Adipocyte (in vitro differentiated cells): ENCODE measurements around the gene CYP27C1.
A peak's percentile ranks its signal among the peaks of the same experiment; 100 is the strongest.

Experiments used
- DNase-seq: peaks from one replicate; pipeline ENCODE4 v3.0.0-alpha.2; 2015; ENCODE audit warnings: low read depth
- H3K27me3 ChIP-seq: replicated peaks from 2 replicates; pipeline ENCODE4 v1.7.0; 2013; ENCODE audit warnings: mild to moderate bottlenecking, low read length, moderate library complexity; ENCODE audit not compliant: control insufficient read depth, insufficient read depth
- H3K36me3 ChIP-seq: 2 replicates; pipeline ENCODE4 v1.7.0; 2013; ENCODE audit warnings: low read length, mild to moderate bottlenecking, moderate library complexity; ENCODE audit not compliant: control insufficient read depth, insufficient read depth, severe bottlenecking
- H3K4me1 ChIP-seq: 2 replicates; pipeline ENCODE4 v1.7.0; 2013; ENCODE audit warnings: mild to moderate bottlenecking, low read length, moderate library complexity; ENCODE audit not compliant: control insufficient read depth, insufficient read depth
- H3K4me3 ChIP-seq: 2 replicates; pipeline ENCODE4 v1.7.0; 2013; ENCODE audit warnings: mild to moderate bottlenecking, low read length, moderate library complexity
- H3K9ac ChIP-seq: 2 replicates; pipeline ENCODE4 v1.7.0; 2013; ENCODE audit warnings: mild to moderate bottlenecking, low read length, moderate library complexity
- H3K9me3 ChIP-seq: 2 replicates; pipeline ENCODE4 v1.7.0; 2013; ENCODE audit warnings: mild to moderate bottlenecking, low read length, moderate library complexity; ENCODE audit not compliant: control insufficient read depth

The CYP27C1 gene

GRCh38 chr2:127188797-127189196 is 31.3 kb downstream of the CYP27C1 start:
- no peak for DNase-seq
- Histone ChIP-seq H3K9me3 (peaks cover 3% of the 10 kb centered on the region), H3K36me3 (no peaks in the 10 kb centered on the region), H3K9ac (no peak overlapping the region), H3K4me3 (no peak overlapping the region), H3K27me3 (no peaks in the 10 kb centered on the region), H3K4me1 (peaks cover 9% of the 10 kb centered on the region)

GRCh38 chr2:127187831-127188230 is 32.3 kb downstream of the CYP27C1 start:
- peaks cover under 1% of the 10 kb centered on the region for H3K4me1 ChIP-seq
- DNase-seq: no peak
- peaks cover 3% of the 10 kb centered on the region for H3K9me3 ChIP-seq
- no peaks in the 10 kb centered on the region for H3K27me3 ChIP-seq
- H3K36me3 ChIP-seq: no peaks in the 10 kb centered on the region
- H3K9ac ChIP-seq: no peak overlapping the region
- no peak overlapping the region for H3K4me3 ChIP-seq

DNA sequence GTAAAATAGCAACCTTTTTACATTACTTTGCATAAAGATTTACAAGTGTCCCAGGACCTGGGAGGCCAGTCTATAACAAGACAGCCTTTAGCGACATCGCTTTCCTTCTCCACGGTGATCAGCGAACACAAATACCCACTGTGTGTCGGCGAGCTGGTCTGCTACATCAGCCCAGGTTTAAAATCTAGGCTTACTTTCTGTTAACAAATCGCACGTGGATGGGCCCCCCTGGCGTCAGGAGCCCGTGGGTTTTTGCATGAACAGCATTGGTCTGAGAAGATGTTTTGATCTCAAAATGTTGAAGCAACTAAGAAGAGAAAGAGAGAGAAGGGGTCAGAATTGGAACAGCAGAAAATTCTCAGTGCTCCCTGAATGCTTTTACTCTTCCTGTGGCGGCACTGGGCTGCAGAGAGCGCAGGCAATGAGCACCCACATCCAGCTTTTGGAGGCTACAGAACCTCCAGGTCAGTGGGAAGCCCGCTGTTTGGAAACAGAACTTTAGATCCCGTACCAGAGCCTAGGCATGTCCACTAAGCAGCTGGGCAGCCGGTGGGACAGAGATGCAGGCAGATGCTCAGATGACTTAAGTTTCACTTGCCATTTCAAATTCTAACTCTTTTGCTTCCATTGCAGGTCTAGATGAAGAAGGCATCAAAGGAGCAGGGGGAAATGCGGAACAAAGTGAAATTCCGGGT is 32.9 kb downstream of the CYP27C1 start:
- no peak for DNase-seq
- Histone ChIP-seq H3K9me3 (peaks cover 3% of the 10 kb centered on the region), H3K27me3 (no peaks in the 10 kb centered on the region), H3K4me3 (no peak overlapping the region), H3K4me1 (no peaks in the 10 kb centered on the region), H3K36me3 (no peaks in the 10 kb centered on the region), H3K9ac (no peak overlapping the region)

DNA sequence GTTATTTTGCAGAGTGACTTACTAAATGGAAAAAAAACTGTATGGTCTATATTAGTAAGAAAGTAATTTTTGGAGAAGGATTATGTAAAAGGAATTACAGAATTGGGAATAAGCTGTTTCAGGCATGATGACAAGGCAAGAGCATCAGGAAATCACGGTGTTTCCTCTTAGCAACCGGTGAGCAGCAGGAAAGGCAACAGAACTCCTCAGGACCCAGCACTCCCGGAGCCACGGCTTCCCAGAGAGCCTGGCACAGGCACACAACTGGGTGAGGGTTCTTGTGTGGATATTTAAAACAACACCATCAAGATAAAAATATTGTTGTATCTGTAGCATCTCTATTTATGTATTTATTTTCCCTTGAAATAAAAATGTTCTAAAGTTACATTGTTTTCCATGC is 34.4 kb downstream of the CYP27C1 start:
- H3K36me3 ChIP-seq: no peaks in the 10 kb centered on the region
- peaks cover 7% of the 10 kb centered on the region for H3K9me3 ChIP-seq
- no peak for DNase-seq
- H3K27me3 ChIP-seq: no peaks in the 10 kb centered on the region
- H3K4me1 ChIP-seq: no peaks in the 10 kb centered on the region
- H3K4me3 ChIP-seq: no peak overlapping the region
- no peak overlapping the region for H3K9ac ChIP-seq

GRCh38 chr2:127185093-127185492 is 35.0 kb downstream of the CYP27C1 start:
- Histone ChIP-seq H3K27me3 (no peaks in the 10 kb centered on the region), H3K4me3 (no peak overlapping the region), H3K9ac (no peak overlapping the region), H3K9me3 (peaks cover 13% of the 10 kb centered on the region), H3K36me3 (no peaks in the 10 kb centered on the region), H3K4me1 (no peaks in the 10 kb centered on the region)
- no peak for DNase-seq

DNA sequence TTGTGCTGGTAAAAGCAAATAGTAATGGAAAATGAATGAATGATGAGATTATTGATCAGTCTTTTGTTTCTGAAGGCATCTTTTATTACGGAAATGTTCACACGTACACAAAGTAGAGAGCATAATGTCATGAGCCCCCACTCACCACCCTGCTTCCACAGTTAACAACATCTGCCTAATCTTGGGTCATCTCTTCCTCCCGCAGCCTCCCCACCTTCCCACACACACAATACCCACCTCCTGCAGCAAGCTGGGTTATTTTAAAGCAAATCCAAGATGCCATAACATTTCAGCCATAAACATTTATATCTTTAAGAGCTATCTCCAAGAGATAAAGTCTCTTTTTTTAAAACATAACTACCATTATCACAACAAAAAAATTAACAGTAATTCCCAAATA is 36.3 kb downstream of the CYP27C1 start:
- H3K4me3 ChIP-seq: no peak overlapping the region
- no peaks in the 10 kb centered on the region for H3K36me3 ChIP-seq
- no peaks in the 10 kb centered on the region for H3K27me3 ChIP-seq
- DNase-seq: no peak
- no peak overlapping the region for H3K9ac ChIP-seq
- H3K4me1 ChIP-seq: no peaks in the 10 kb centered on the region
- peaks cover 12% of the 10 kb centered on the region for H3K9me3 ChIP-seq

GRCh38 chr2:127182626-127183458 is 37.3 kb downstream of the CYP27C1 start:
- DNase-seq: no peak
- no peak overlapping the region for H3K4me3 ChIP-seq
- H3K36me3 ChIP-seq: no peaks in the 10 kb centered on the region
- H3K4me1 ChIP-seq: no peaks in the 10 kb centered on the region
- peaks cover 12% of the 10 kb centered on the region for H3K9me3 ChIP-seq
- no peak overlapping the region for H3K9ac ChIP-seq
- no peaks in the 10 kb centered on the region for H3K27me3 ChIP-seq

GRCh38 chr2:127181851-127182250 is 38.2 kb downstream of the CYP27C1 start:
- no peak for DNase-seq
- Histone ChIP-seq H3K27me3 (no peaks in the 10 kb centered on the region), H3K4me1 (peaks cover 8% of the 10 kb centered on the region), H3K9ac (no peak overlapping the region), H3K4me3 (no peak overlapping the region), H3K9me3 (peaks cover 12% of the 10 kb centered on the region), H3K36me3 (no peaks in the 10 kb centered on the region)

DNA sequence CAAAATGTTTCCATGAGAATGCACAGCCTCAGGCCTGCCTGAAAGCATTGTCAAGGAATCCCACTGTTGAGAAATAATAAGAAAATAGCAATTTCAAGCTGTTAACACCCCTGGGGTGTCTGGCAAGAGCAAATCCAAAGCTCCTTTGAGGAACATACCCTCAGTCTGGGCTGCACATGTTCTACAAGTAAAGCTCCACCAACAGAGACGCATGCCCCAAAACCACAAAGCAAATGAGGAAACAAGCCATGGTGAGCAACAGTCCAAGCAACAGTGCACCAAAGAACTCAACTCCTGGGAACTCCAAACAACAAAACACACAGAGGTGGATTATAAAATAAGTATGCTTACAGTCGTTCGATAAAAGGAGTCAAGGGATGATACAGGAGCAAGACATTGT is 40.3 kb downstream of the CYP27C1 start:
- Histone ChIP-seq H3K4me1 (peaks cover 29% of the 10 kb centered on the region), H3K4me3 (no peak overlapping the region), H3K9me3 (peaks cover 12% of the 10 kb centered on the region), H3K27me3 (no peaks in the 10 kb centered on the region), H3K9ac (no peak overlapping the region), H3K36me3 (no peaks in the 10 kb centered on the region)
- no peak for DNase-seq

DNA sequence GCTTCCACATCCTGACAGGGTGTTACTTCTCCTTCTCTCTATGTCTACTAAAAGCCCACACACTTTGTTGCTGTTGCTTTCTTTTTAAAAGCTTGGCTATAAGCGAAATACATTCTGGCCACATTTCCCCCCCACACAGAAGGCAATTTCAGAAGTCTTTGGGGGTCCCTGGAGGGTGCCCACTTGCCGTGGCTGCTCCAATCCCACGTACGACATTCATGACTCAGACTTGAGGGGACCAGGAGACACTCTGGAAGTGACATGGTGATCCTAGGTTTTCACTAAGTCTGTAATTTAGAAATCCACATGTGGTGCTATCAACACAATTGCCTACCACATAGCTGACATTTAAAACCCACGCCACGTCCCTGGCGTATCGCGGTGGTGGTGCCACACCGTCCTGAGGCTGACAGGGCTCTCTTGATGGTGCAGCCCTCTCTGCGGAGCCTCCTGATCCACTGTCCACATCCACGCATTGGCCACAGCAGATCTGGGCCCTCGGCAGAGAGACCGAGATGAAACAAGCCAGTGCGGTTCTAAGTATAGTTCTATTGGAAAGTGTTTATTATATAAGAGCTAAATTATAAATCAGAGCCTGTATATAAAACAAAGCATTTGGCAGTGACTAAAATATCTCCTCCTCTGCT is 42.4 kb downstream of the CYP27C1 start:
- DNase-seq: no peak
- H3K4me3 ChIP-seq: no peak overlapping the region
- H3K9ac ChIP-seq: peak overlapping the region; percentile 66
- peaks cover 12% of the 10 kb centered on the region for H3K9me3 ChIP-seq
- H3K27me3 ChIP-seq: no peaks in the 10 kb centered on the region
- no peaks in the 10 kb centered on the region for H3K36me3 ChIP-seq
- peaks cover 43% of the 10 kb centered on the region for H3K4me1 ChIP-seq
